CD14-positive monocyte (primary cell): Measurements from ENCODE around the gene CNTN5. TPM values are rescaled to one million over a fixed set of nuclear protein-coding genes. Genes with fewer than 3 reads are reported as not detected.

Source experiments
- DNase-seq, 3 donors: peaks; one replicate each; pipeline ENCODE4 v3.0.0-alpha.2; 2011 to 2022
- H2AFZ ChIP-seq: 2 replicates; pipeline ENCODE4 v1.6.0; 2012; ENCODE audit warnings: mild to moderate bottlenecking, low read depth, low read length, inconsistent platforms; ENCODE audit not compliant: insufficient read depth, poor library complexity, severe bottlenecking
- H3K27ac ChIP-seq, 2 donors: 1 replicate in 1 of 2; 2 replicates in 1 of 2; pipeline ENCODE4 v1.5.1; 2012 to 2013; ENCODE audit warnings: low read length in 2 of 2, control low read depth in 1 of 2, inconsistent platforms in 1 of 2, low read depth in 1 of 2, mild to moderate bottlenecking in 1 of 2
- H3K27me3 ChIP-seq, 2 donors: one replicate each; pipeline versions ENCODE4 v1.6.0 to v1.6.1; 2011 to 2013; ENCODE audit warnings: low read length in 2 of 2; ENCODE audit not compliant: control insufficient read depth in 2 of 2, insufficient read depth in 2 of 2
- H3K36me3 ChIP-seq, 2 donors: replicated peaks in 1 of 2; 1 replicate in 1 of 2; 2 replicates in 1 of 2; pipeline versions ENCODE4 v1.5.1 to v1.6.1; 2012 to 2013; ENCODE audit warnings: low read length in 2 of 2, control low read depth in 1 of 2, inconsistent platforms in 1 of 2, mild to moderate bottlenecking in 1 of 2; ENCODE audit not compliant: insufficient read depth in 2 of 2, control insufficient read depth in 1 of 2
- H3K4me1 ChIP-seq, 2 donors: 1 replicate in 1 of 2; 2 replicates in 1 of 2; pipeline versions ENCODE4 v1.5.1 to v1.6.1; 2012 to 2013; ENCODE audit warnings: low read length in 2 of 2, control low read depth in 1 of 2, inconsistent platforms in 1 of 2, mild to moderate bottlenecking in 1 of 2, moderate library complexity in 1 of 2; ENCODE audit not compliant: insufficient read depth in 2 of 2, control insufficient read depth in 1 of 2
- H3K4me2 ChIP-seq: replicated peaks from 2 replicates; pipeline ENCODE3; 2012; ENCODE audit warnings: low read length, moderate library complexity, mild to moderate bottlenecking; ENCODE audit not compliant: poor library complexity, severe bottlenecking; ENCODE audit errors: extremely low read depth
- H3K4me3 ChIP-seq, 3 experiments: fragments of 200-600 bp in 1 of 3; sonication (generic) in 1 of 3; replicated peaks in 1 of 3; 1 replicate in 2 of 3; 2 replicates in 1 of 3; pipeline ENCODE4 v1.5.1; 2011 to 2013; ENCODE audit warnings: low read length in 3 of 3, mild to moderate bottlenecking in 3 of 3, control low read depth in 2 of 3, low read depth in 2 of 3, inconsistent platforms in 1 of 3, moderate library complexity in 1 of 3
- H3K79me2 ChIP-seq: 2 replicates; pipeline ENCODE4 v1.6.0; 2012; ENCODE audit warnings: mild to moderate bottlenecking, control low read depth, inconsistent platforms, low read length, moderate library complexity; ENCODE audit not compliant: insufficient read depth
- H3K9ac ChIP-seq: 2 replicates; pipeline ENCODE4 v1.6.0; 2017; ENCODE audit warnings: low read length, mild to moderate bottlenecking; ENCODE audit not compliant: insufficient read depth, poor library complexity, severe bottlenecking
- H3K9me3 ChIP-seq, 2 donors: replicated peaks in 1 of 2; 1 replicate in 1 of 2; 2 replicates in 1 of 2; pipeline versions ENCODE4 v1.5.1 to v1.6.1; 2012 to 2013; ENCODE audit warnings: low read length in 2 of 2, control low read depth in 1 of 2; ENCODE audit not compliant: control insufficient read depth in 1 of 2, insufficient read depth in 1 of 2
- H4K20me1 ChIP-seq: 2 replicates; pipeline ENCODE4 v1.6.0; 2012; ENCODE audit warnings: mild to moderate bottlenecking, low read length, control low read depth, moderate library complexity; ENCODE audit not compliant: insufficient read depth
- H3K27ac Mint-ChIP-seq, 7 donors: one replicate each; pipeline ENCODE4 v1.8.0; 2020; ENCODE audit warnings: mild to moderate bottlenecking in 7 of 7, mixed read lengths in 7 of 7, moderate library complexity in 6 of 7, inconsistent platforms in 2 of 7
- H3K27me3 Mint-ChIP-seq, 3 donors: one replicate each; pipeline ENCODE4 v1.8.0; 2021 to 2022; ENCODE audit warnings: low read depth in 3 of 3, mild to moderate bottlenecking in 3 of 3, mixed read lengths in 3 of 3, moderate library complexity in 3 of 3, inconsistent platforms in 1 of 3
- H3K36me3 Mint-ChIP-seq, 2 donors: one replicate each; pipeline ENCODE4 v1.8.0; 2020; ENCODE audit warnings: mixed read lengths in 2 of 2, inconsistent platforms in 1 of 2, mild to moderate bottlenecking in 1 of 2
- H3K4me1 Mint-ChIP-seq: one replicate; pipeline ENCODE4 v1.8.0; 2020; ENCODE audit warnings: mild to moderate bottlenecking, mixed read lengths
- H3K4me3 Mint-ChIP-seq, 2 donors: one replicate each; pipeline ENCODE4 v1.8.0; 2020; ENCODE audit warnings: mild to moderate bottlenecking in 2 of 2, mixed read lengths in 2 of 2, moderate library complexity in 1 of 2
- H3K9me3 Mint-ChIP-seq, 7 donors: one replicate each; pipeline ENCODE4 v1.8.0; 2020 to 2022; ENCODE audit warnings: mixed read lengths in 7 of 7, mild to moderate bottlenecking in 6 of 7, moderate library complexity in 6 of 7, inconsistent platforms in 2 of 7
- CTCF ChIP-seq: fragments of 200-600 bp; IDR thresholded peaks from one replicate; pipeline ENCODE4 v1.8.0; 2022; ENCODE audit warnings: antibody characterized with exemption, mild to moderate bottlenecking
- whole genome bisulfite sequencing: methylation state at CpG from one replicate; pipeline ENCODE4 v1.1.5; 2013; ENCODE audit warnings: missing lambda C conversion rate; ENCODE audit not compliant: insufficient coverage; 5-methylcytosine and 5-hydroxymethylcytosine counted together
- intact Hi-C, 2 donors: fragments of 100-400 bp; cut with micrococcal nuclease; formaldehyde crosslinking; loops; one replicate each; pipeline versions ENCODE4 v1.15.0 to v1.15.1; 2023
- polyA plus RNA-seq, 3 donors: library from polyadenylated mRNA; depleted of rRNA in 1 of 3; unstranded in 2 of 3; stranded (reverse) in 1 of 3; fragments of 300-500 nt in 2 of 3; fragments of >200 nt in 1 of 3; fragmentation: Illumina TruSeq in 2 of 3; gene quantifications; 1 replicate in 2 of 3; 2 replicates in 1 of 3; pipeline ENCODE4 v1.2.3, GENCODE V29; 2012 to 2021

CNTN5 gene
- polyA plus RNA-seq, 3 donors, result not detected

- H3K4me1 ChIP-seq, result no peaks in the 10 kb centered on the region
- no peaks in the 10 kb centered on the region for H4K20me1 ChIP-seq
- WGBS, result no CpG with 5 or more reads among the region's 1 CpG
- H3K4me2 ChIP-seq, result no peak overlapping the region
- H3K27me3 ChIP-seq, result no peaks in the 10 kb centered on the region
- Mint-ChIP-seq H3K4me1 (no peaks in the 10 kb centered on the region), H3K27me3 (no peaks in the 10 kb centered on the region), H3K36me3 (no peaks in the 10 kb centered on the region), H3K4me3 (no peak overlapping the region), H3K27ac (no peak overlapping the region), H3K9me3 (no peaks in the 10 kb centered on the region)
- intact Hi-C loops, result no loop called here
- no peak for TF ChIP-seq CTCF
- DNase-seq, result no peak
- no peak overlapping the region for H3K4me3 ChIP-seq
- no peaks in the 10 kb centered on the region for H3K79me2 ChIP-seq
- H3K36me3 ChIP-seq, result no peaks in the 10 kb centered on the region
- H3K27ac ChIP-seq, result no peak overlapping the region
- H3K9me3 ChIP-seq, result no peaks in the 10 kb centered on the region
- H3K9ac ChIP-seq, result no peak overlapping the region
- H2AFZ ChIP-seq, result no peak overlapping the region
Observed at GRCh38 chr11:99682646-99683045, 661.9 kb downstream of the CNTN5 start.

- no peak for TF ChIP-seq CTCF
- Mint-ChIP-seq H3K36me3 (no peaks in the 10 kb centered on the region), H3K27ac (no peak overlapping the region), H3K4me1 (no peaks in the 10 kb centered on the region), H3K27me3 (no peaks in the 10 kb centered on the region), H3K9me3 (peaks cover 0 to 2% (median 0%) of the 10 kb centered on the region in 7 donors), H3K4me3 (no peak overlapping the region)
- Histone ChIP-seq H3K4me2 (no peak overlapping the region), H4K20me1 (no peaks in the 10 kb centered on the region), H3K79me2 (no peaks in the 10 kb centered on the region), H2AFZ (no peak overlapping the region), H3K27me3 (no peaks in the 10 kb centered on the region), H3K27ac (no peak overlapping the region), H3K36me3 (no peaks in the 10 kb centered on the region), H3K4me1 (no peaks in the 10 kb centered on the region), H3K4me3 (no peak overlapping the region), H3K9ac (no peak overlapping the region), H3K9me3 (peaks cover 0 to 3% of the 10 kb centered on the region in 2 donors)
- DNase-seq, result no peak
- intact Hi-C loops, result no loop called here
- no CpG with 5 or more reads among the region's 3 CpGs for WGBS
Observed at GRCh38 chr11:99683933-99684332, 663.2 kb downstream of the CNTN5 start.
